GM12892 (cell line): ENCODE data around the gene LYRM4.

ENCODE experiments used
- DNase-seq: peaks from one replicate; pipeline ENCODE4 v3.0.0; 2011; ENCODE audit not compliant: insufficient read length
- FAIRE-seq: peaks from 2 replicates; lab custom pipeline; 2011; peaks lifted over from hg19 to GRCh38; lab: Jason Lieb, UNC
- POLR2A ChIP-seq: IDR thresholded peaks from 2 replicates; pipeline ENCODE4 v1.6.1; 2011; ENCODE audit warnings: low read depth, low read length, control low read depth
- POLR2AphosphoS5 ChIP-seq: IDR thresholded peaks from 2 replicates; pipeline ENCODE4 v1.6.1; 2011; ENCODE audit warnings: low read depth, low read length, control low read depth
- TAF1 ChIP-seq: IDR thresholded peaks from 2 replicates; pipeline ENCODE4 v1.6.1; 2011; ENCODE audit warnings: low read depth, mild to moderate bottlenecking, control low read depth, low read length, borderline replicate concordance

Gene LYRM4

GRCh38 chr6:5235830-5236229 is 24.9 kb downstream of the LYRM4 start:
- TF ChIP-seq POLR2A (no peak), POLR2AphosphoS5 (no peak), TAF1 (no peak)
- DNase-seq: no peak
- FAIRE-seq: no peak

GRCh38 chr6:5234874-5235273 is 25.9 kb downstream of the LYRM4 start:
- TF ChIP-seq POLR2A: no peak
- no peak for FAIRE-seq
- no peak for DNase-seq

GRCh38 chr6:5231289-5231688 is 29.5 kb downstream of the LYRM4 start:
- no peak for TF ChIP-seq POLR2AphosphoS5
- TF ChIP-seq POLR2A: no peak
- no peak for TF ChIP-seq TAF1
- DNase-seq: no peak
- peak; percentile 51 for FAIRE-seq

GRCh38 chr6:5230081-5230480 is 30.7 kb downstream of the LYRM4 start:
- no peak for DNase-seq
- TF ChIP-seq POLR2A: no peak
- TF ChIP-seq POLR2AphosphoS5: no peak
- no peak for TF ChIP-seq TAF1
- FAIRE-seq: no peak

GRCh38 chr6:5229356-5229755 is 31.4 kb downstream of the LYRM4 start:
- no peak for DNase-seq
- TF ChIP-seq POLR2AphosphoS5 (no peak), TAF1 (no peak), POLR2A (no peak)
- no peak for FAIRE-seq

- no peak for DNase-seq
- TF ChIP-seq POLR2AphosphoS5 (no peak), TAF1 (no peak), POLR2A (no peak)
- no peak for FAIRE-seq
Observed at GRCh38 chr6:5223309-5223708, 37.4 kb downstream of the LYRM4 start.

- TF ChIP-seq TAF1 (no peak), POLR2AphosphoS5 (no peak), POLR2A (no peak)
- FAIRE-seq (no peak), DNase-seq (no peak)
Observed at GRCh38 chr6:5220443-5220842, 40.3 kb downstream of the LYRM4 start.

GRCh38 chr6:5219011-5219691 is 41.6 kb downstream of the LYRM4 start:
- TF ChIP-seq POLR2A (no peak), POLR2AphosphoS5 (no peak), TAF1 (no peak)
- FAIRE-seq: no peak
- no peak for DNase-seq

- TF ChIP-seq TAF1 (no peak), POLR2AphosphoS5 (no peak), POLR2A (no peak)
- DNase-seq (no peak), FAIRE-seq (no peak)
Observed at GRCh38 chr6:5217356-5217755, 43.4 kb downstream of the LYRM4 start.

GRCh38 chr6:5215799-5216198 is 45.0 kb downstream of the LYRM4 start:
- DNase-seq (no peak), FAIRE-seq (no peak)
- no peak for TF ChIP-seq POLR2AphosphoS5

- TF ChIP-seq TAF1 (no peak), POLR2A (no peak), POLR2AphosphoS5 (no peak)
- DNase-seq: no peak
- no peak for FAIRE-seq
Observed at GRCh38 chr6:5215159-5215558, 45.6 kb downstream of the LYRM4 start.

GRCh38 chr6:5214570-5215052 is 46.1 kb downstream of the LYRM4 start:
- FAIRE-seq (no peak), DNase-seq (no peak)
- TF ChIP-seq POLR2A (no peak), POLR2AphosphoS5 (no peak), TAF1 (no peak)

GRCh38 chr6:5213836-5214235 is 46.9 kb downstream of the LYRM4 start:
- TF ChIP-seq POLR2AphosphoS5 (no peak), TAF1 (no peak), POLR2A (no peak)
- no peak for FAIRE-seq
- no peak for DNase-seq
